H1 (cell line): ENCODE measurements around the gene PRKAB1.

ENCODE experiments used
- EP300 ChIP-seq, 2 experiments: IDR thresholded peaks; 1 replicate in 1 of 2; 2 replicates in 1 of 2; pipeline ENCODE4 v1.6.1; 2011 to 2012; ENCODE audit warnings: low read depth in 2 of 2, low read length in 2 of 2, mild to moderate bottlenecking in 2 of 2, borderline replicate concordance in 1 of 2, inconsistent platforms in 1 of 2, moderate library complexity in 1 of 2
- GABPA ChIP-seq: IDR thresholded peaks from 2 replicates; pipeline ENCODE4 v1.6.1; 2011; ENCODE audit warnings: mild to moderate bottlenecking, low read length, moderate library complexity, borderline replicate concordance; ENCODE audit not compliant: insufficient read depth
- POLR2A ChIP-seq, 2 experiments: IDR thresholded peaks; 1 replicate in 1 of 2; 2 replicates in 1 of 2; pipeline ENCODE4 v1.6.1; 2011; ENCODE audit warnings: low read depth in 2 of 2, low read length in 2 of 2, mild to moderate bottlenecking in 2 of 2; ENCODE audit errors: control extremely low read depth in 1 of 2
- POLR2AphosphoS5 ChIP-seq: IDR thresholded peaks from 2 replicates; pipeline ENCODE4 v1.6.1; 2011; ENCODE audit warnings: low read depth, low read length
- RFX5 ChIP-seq: IDR thresholded peaks from 2 replicates; pipeline ENCODE4 v1.6.1; 2011; ENCODE audit warnings: low read depth, low read length, improper control_type of control experiment, borderline replicate concordance
- TAF1 ChIP-seq: IDR thresholded peaks from 2 replicates; pipeline ENCODE4 v1.6.1; 2011; ENCODE audit warnings: mild to moderate bottlenecking, low read depth, low read length
- TBP ChIP-seq: IDR thresholded peaks from 2 replicates; pipeline ENCODE4 v1.6.1; 2011; ENCODE audit warnings: low read depth, low read length, improper control_type of control experiment
- YY1 ChIP-seq: IDR thresholded peaks from 2 replicates; pipeline ENCODE4 v1.6.1; 2011; ENCODE audit warnings: low read depth, mild to moderate bottlenecking, low read length
- TF ChIP-seq, protein P1 (sequence below), 3 experiments: IDR thresholded peaks; 1 replicate in 2 of 3; 2 replicates in 1 of 3; pipeline versions ENCODE4 v1.5.1 to v1.6.1; 2011; ENCODE audit warnings: low read length in 3 of 3, mild to moderate bottlenecking in 3 of 3, inconsistent platforms in 2 of 3, low read depth in 1 of 3, moderate library complexity in 1 of 3; ENCODE audit not compliant: insufficient read depth in 1 of 3; ENCODE audit errors: control extremely low read depth in 1 of 3

DNA sequence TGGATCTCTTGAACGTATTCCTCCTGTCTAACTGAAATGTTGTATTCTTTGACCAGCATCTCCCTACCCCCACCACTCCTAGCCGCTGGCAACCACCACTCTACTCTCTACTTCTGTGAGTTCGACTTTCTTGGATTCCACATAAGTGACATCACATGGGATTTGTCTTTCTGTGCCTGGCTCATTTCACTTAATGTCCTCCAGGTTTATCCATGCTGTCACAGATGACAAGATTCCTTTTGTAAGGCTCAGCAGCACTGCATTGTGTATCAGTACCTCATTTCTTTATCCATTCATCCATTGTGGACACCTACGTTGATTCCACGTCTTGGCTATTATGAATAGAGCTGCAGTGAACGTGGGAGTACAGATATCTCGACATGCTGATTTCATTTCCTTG is 10.5 kb downstream of the PRKAB1 start:
- TF ChIP-seq POLR2AphosphoS5 (no peak), YY1 (no peak), TAF1 (no peak), POLR2A (IDR thresholded peaks at IDR 0.05; ENCODE audit: control extremely low read depth in 1 of 2, low read depth in 2 of 2, low read length in 2 of 2) (no peak), EP300 (IDR thresholded peaks at IDR 0.05; ENCODE audit: borderline replicate concordance in 1 of 2, low read depth in 2 of 2, low read length in 2 of 2) (no peak), TBP (no peak), RFX5 (no peak), GABPA (no peak)
- TF ChIP-seq, protein P1, sequence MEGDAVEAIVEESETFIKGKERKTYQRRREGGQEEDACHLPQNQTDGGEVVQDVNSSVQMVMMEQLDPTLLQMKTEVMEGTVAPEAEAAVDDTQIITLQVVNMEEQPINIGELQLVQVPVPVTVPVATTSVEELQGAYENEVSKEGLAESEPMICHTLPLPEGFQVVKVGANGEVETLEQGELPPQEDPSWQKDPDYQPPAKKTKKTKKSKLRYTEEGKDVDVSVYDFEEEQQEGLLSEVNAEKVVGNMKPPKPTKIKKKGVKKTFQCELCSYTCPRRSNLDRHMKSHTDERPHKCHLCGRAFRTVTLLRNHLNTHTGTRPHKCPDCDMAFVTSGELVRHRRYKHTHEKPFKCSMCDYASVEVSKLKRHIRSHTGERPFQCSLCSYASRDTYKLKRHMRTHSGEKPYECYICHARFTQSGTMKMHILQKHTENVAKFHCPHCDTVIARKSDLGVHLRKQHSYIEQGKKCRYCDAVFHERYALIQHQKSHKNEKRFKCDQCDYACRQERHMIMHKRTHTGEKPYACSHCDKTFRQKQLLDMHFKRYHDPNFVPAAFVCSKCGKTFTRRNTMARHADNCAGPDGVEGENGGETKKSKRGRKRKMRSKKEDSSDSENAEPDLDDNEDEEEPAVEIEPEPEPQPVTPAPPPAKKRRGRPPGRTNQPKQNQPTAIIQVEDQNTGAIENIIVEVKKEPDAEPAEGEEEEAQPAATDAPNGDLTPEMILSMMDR (IDR thresholded peaks at IDR 0.05; ENCODE audit: control extremely low read depth in 1 of 3, insufficient read depth in 1 of 3, low read depth in 1 of 3, low read length in 3 of 3) = no peak
